Measurements from ENCODE around the gene GPC4. TPM values are rescaled to one million over a fixed set of nuclear protein-coding genes. Genes with fewer than 3 reads are reported as not detected.
"Not testable (repeated sequence)": the region's sequence is repeated elsewhere in the genome, so short reads cannot be mapped to it uniquely, and the experiment has no call there.

The GPC4 gene
- total RNA-seq, 1 donor from 2014 or later: 7.1 TPM

DNA sequence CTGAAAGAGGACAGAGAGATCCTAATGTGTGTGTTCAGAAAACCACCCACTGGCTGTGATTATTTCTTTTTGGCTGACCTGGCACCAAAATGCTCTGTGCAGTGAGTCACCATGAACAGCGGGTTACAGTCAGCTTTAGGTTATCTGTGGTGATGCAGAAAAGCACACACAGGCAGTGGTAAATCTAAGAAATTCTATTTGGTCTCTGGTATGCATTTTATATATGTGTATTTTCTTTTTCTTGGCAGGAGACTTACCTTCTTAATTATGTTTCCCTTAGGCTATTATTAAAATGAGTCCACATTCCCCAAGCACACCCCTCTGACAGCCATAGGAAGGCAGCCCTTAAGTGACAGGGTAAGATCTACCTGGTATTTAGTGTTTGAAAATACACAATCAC, 118.0 kb downstream of the GPC4 start:
- H3K4me1 ChIP-seq: no peaks in the 10 kb centered on the region
- intact Hi-C loops (cut with micrococcal nuclease): no loop called here
- DNase-seq: no peak
- H3K27ac ChIP-seq (replicated peaks): no peak overlapping the region
- no peaks in the 10 kb centered on the region for H3K9me3 ChIP-seq (replicated peaks)
- no peaks in the 10 kb centered on the region for H3K27me3 ChIP-seq (ENCODE audit: low read depth)
- no peaks in the 10 kb centered on the region for H3K36me3 ChIP-seq
- TF ChIP-seq, protein P1, sequence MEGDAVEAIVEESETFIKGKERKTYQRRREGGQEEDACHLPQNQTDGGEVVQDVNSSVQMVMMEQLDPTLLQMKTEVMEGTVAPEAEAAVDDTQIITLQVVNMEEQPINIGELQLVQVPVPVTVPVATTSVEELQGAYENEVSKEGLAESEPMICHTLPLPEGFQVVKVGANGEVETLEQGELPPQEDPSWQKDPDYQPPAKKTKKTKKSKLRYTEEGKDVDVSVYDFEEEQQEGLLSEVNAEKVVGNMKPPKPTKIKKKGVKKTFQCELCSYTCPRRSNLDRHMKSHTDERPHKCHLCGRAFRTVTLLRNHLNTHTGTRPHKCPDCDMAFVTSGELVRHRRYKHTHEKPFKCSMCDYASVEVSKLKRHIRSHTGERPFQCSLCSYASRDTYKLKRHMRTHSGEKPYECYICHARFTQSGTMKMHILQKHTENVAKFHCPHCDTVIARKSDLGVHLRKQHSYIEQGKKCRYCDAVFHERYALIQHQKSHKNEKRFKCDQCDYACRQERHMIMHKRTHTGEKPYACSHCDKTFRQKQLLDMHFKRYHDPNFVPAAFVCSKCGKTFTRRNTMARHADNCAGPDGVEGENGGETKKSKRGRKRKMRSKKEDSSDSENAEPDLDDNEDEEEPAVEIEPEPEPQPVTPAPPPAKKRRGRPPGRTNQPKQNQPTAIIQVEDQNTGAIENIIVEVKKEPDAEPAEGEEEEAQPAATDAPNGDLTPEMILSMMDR (IDR thresholded peaks at IDR 0.05; ENCODE audit: borderline replicate concordance): no peak
- no peak overlapping the region for H3K4me3 ChIP-seq

DNA sequence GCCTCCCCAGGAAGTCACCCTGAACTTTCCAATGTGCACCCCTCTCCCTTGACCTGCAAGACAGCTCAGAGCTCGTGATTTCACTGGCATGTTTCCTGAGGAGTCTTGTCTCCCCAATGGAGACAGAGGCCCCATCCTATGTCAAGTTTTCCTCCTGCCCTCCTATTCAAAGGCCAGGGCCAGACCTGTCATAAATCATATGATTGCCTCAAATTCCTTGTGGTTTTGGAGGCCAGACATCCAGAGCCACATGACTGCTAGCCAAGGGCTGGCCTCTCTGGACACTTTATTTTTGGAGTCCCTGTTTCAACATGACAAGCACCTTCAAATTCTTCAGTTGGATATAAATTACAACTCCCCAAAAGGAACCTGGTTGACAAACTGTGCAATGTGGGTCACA, 121.2 kb downstream of the GPC4 start:
- TF ChIP-seq, protein P1 (IDR thresholded peaks at IDR 0.05; ENCODE audit: borderline replicate concordance): no peak
- Histone ChIP-seq H3K4me1 (no peaks in the 10 kb centered on the region), H3K36me3 (no peaks in the 10 kb centered on the region), H3K9me3 (replicated peaks) (no peaks in the 10 kb centered on the region), H3K27ac (replicated peaks) (no peak overlapping the region), H3K4me3 (no peak overlapping the region), H3K27me3 (ENCODE audit: low read depth) (no peaks in the 10 kb centered on the region)
- intact Hi-C loops (cut with micrococcal nuclease): no loop called here
- no peak for DNase-seq

DNA sequence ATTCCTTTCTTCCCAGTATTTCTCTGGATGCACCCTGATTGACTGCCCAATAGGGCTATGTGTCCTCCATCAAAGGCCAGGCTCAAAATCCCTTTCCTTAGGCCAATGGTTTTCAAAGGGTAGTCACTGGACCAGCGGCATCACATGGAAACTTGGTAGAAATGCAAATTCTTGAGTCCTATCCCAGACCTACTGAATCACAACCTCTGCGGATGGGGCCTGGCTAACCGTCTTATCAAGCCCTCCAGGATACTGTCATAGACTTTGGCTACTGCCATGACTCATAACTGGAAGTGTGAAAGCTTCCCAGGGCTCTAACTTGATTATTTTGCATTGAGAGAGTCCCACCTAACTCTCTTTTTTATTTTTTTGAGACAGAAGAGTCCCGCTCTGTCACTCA, 125.2 kb downstream of the GPC4 start:
- H3K27me3 ChIP-seq (ENCODE audit: low read depth): no peaks in the 10 kb centered on the region
- H3K9me3 ChIP-seq (replicated peaks): no peaks in the 10 kb centered on the region
- no peaks in the 10 kb centered on the region for H3K36me3 ChIP-seq
- H3K4me3 ChIP-seq: no peak overlapping the region
- H3K27ac ChIP-seq (replicated peaks): no peak overlapping the region
- no peak for DNase-seq
- TF ChIP-seq, protein P1 (IDR thresholded peaks at IDR 0.05; ENCODE audit: borderline replicate concordance): no peak
- intact Hi-C loops (cut with micrococcal nuclease): no loop called here
- H3K4me1 ChIP-seq: no peaks in the 10 kb centered on the region

DNA sequence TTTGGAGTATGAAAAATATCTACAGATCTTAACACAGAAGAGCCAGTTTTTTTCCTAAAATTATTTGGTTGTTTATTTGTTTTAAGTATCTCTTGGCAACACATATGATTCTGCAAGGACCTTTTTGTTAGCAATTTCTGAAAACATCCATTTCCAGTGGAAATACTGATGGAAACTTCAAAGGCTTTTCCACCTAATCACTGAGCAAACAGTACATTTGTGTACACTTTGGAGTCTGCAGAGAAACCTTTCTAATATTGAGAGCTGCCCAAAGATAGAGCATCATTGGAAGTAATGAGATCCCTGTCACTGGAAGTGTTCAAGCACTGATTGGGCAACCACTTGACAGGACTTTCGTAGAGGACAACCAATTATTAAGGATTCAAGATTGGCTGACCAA, 127.4 kb downstream of the GPC4 start:
- Histone ChIP-seq H3K9me3 (replicated peaks) (no peaks in the 10 kb centered on the region), H3K4me1 (no peaks in the 10 kb centered on the region), H3K36me3 (no peaks in the 10 kb centered on the region), H3K27ac (replicated peaks) (no peak overlapping the region), H3K4me3 (no peak overlapping the region), H3K27me3 (ENCODE audit: low read depth) (no peaks in the 10 kb centered on the region)
- intact Hi-C loops (cut with micrococcal nuclease): no loop called here
- TF ChIP-seq, protein P1 (IDR thresholded peaks at IDR 0.05; ENCODE audit: borderline replicate concordance): no peak
- DNase-seq: no peak

DNA sequence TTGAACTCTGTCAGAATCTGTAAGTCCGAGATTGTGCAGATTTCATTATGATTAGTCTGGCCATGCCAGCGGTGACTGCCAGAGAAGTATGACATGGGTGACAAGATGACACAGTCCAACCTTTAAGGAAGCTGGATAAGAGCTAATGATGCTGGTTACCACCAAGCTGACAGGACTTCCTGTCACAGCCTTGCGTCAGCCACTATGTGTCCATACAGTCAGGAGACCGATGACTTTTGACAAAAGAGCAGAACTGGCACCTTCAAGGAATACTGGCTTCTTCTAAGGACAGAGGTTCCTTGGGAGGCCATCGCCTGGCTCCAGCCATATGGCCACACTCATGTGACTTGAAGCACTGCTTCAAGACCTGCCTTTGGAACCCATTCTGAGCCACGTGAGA, 129.9 kb downstream of the GPC4 start:
- Histone ChIP-seq H3K36me3 (no peaks in the 10 kb centered on the region), H3K27ac (replicated peaks) (no peak overlapping the region), H3K9me3 (replicated peaks) (no peaks in the 10 kb centered on the region), H3K27me3 (ENCODE audit: low read depth) (no peaks in the 10 kb centered on the region), H3K4me3 (no peak overlapping the region), H3K4me1 (no peaks in the 10 kb centered on the region)
- DNase-seq: no peak
- TF ChIP-seq, protein P1 (IDR thresholded peaks at IDR 0.05; ENCODE audit: borderline replicate concordance): no peak
- intact Hi-C loops (cut with micrococcal nuclease): no loop called here

DNA sequence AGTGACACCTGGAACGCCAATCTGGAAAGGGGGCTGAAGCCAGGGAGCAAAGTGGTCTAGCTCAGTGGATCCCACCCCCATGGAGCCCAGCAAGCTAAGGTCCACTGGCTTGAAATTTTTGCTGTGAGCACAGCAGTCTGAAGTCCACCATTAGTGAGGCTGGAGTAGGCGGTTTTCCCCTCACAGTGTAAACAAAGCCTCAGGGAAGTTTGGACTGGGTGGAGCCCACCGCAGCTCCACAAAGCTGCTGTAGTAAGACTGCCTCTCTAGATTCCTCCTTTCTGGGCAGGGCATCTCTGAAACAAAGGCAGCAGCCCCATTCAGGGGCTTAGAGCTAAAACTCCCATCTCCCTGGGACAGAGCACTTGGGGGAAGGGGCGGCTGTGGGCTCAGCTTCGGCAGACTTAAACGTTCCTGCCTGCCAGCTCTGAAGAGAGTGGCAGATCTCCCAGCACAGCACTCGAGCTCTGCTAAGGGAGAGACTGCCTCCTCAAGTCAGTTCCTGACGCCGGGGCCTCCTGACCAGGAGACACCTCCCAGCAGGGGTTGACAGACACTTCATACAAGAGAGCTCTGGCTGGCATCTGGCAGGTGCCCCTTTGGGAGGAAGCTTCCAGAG, 136.1 kb downstream of the GPC4 start:
- H3K27ac ChIP-seq (replicated peaks); H3K36me3 ChIP-seq; DNase-seq; H3K4me1 ChIP-seq; H3K27me3 ChIP-seq (ENCODE audit: low read depth); intact Hi-C loops (cut with micrococcal nuclease); H3K9me3 ChIP-seq (replicated peaks); H3K4me3 ChIP-seq: not testable (repeated sequence)

Data from left ventricle myocardium inferior (tissue), 1 donor.